ENCODE measurements around the gene DNAI1. TPM values are rescaled to one million over a fixed set of nuclear protein-coding genes. Genes with fewer than 3 reads are reported as not detected.
A peak's percentile ranks its signal among the peaks of the same experiment; 100 is the strongest.

DNAI1 gene
- total RNA-seq, 2 donors from 2014 or later: 0.61 TPM; not detected in 1

DNA sequence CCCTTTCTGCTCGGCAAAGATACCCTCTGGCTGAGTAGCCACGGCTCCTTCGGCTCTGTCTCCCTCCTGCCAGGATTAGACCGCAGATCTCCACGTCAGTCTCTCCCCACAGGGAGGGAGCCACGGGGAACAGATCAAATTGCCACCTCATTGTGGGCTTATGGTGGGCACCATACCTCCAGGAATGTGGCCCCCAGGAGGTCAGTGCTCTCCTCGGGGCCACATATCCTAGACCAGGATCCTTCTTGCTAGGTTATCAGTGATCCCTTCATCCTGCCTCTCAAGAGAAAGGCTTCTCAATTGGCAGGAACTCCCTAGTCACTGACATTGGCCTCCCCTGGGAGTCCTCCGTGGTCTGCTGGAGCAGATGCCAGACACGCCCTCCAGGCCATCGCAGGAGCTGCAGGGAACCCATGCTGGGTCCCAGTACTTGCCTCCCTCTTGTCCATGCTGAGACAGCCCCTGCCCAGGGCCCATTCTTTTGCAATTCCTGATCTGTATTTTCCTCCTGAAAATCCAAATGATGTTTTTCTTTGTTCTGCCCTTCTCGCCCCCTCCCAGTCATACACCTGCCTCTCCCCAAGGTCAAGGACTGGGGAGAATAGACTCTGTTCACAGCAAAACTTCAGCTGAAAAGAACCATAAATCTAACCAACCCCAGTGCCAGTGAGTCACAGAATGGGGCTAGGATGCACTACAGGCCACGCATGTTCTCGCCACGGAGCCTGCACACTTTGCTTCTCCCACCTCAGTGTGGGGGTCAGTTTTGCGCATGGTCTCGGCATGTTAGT, 95.8 kb downstream of the DNAI1 start:
- Mint-ChIP-seq H3K36me3 (no peaks in the 10 kb centered on the region), H3K9me3 (no peaks in the 10 kb centered on the region), H3K27ac (peak overlapping the region in 1 of 2 donors; percentile 26)
- ATAC-seq (no peak), DNase-seq (ENCODE audit: low spot score in 2 of 2) (no peak)

DNA sequence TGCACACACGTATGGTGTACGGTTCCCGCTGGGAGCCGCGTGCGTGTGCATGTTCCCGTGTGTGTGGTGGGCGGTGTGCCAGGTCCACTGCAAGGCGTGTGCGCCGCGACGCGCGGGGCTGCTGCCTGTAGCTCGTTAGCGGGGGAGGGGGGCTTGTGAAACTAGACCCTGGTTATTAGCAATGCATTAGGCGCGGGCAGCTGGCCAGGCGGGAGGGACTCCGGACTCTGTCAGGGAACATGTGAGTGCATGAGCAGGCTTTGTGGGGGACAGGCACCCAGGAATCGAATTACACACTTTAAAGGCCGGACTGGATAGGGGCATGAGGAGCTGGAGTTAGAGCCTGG, 96.4 kb downstream of the DNAI1 start:
- Mint-ChIP-seq H3K9me3 (no peaks in the 10 kb centered on the region), H3K27ac (peak overlapping the region in 1 of 2 donors; percentile 26), H3K36me3 (no peaks in the 10 kb centered on the region)
- DNase-seq (ENCODE audit: low spot score in 2 of 2): no peak
- no peak for ATAC-seq

DNA sequence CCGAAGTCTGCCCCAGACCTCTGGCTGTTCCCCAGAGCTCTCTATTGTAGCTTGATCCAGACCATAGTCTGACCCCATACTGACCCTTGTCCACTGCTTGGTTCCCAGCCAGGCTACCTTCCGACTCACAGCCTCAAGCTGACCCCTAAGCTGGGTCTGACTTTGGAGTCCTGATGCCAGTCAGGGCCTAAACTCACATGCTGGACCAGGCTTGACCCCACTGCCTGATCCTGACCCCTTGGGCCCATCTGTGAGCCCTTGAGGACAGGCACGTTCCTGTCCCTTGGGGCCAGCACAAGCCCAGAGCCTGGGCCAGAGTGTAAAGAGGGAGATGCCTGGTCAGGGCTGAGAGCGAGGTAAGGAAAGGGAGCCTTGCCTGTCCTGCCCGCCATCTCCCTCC, 96.9 kb downstream of the DNAI1 start:
- DNase-seq (ENCODE audit: low spot score in 2 of 2): no peak
- no peak overlapping the region for H3K27ac Mint-ChIP-seq
- ATAC-seq: no peak
- H3K9me3 Mint-ChIP-seq: no peaks in the 10 kb centered on the region
- no peaks in the 10 kb centered on the region for H3K36me3 Mint-ChIP-seq

DNA sequence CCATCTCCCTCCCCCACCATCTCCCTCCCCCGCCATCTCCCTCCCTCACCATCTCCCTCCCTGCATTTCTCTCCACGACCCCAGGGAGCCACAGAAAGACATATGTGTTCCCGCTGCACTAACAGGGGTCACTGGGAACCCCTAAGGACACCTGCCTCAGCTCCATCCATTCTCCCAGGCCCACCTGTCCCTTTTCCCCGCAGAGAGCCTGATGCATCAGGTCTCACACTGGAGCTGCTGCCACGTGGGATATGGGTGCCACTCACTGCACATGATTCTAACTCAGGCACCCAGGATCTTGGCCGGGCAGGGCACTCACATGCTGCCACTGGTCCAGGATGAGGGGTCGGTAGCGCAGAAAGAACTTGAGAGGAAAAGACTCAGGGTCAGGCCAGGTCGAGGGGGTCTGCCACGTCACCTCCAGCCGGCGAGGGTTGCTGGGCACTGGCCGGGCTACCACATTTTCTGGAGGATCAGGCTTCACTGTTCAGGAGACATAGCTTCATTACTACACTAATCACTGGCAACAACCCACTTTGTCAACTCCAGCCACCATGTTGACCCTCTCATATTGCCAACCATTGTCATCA, 97.4 kb downstream of the DNAI1 start:
- no peak overlapping the region for H3K27ac Mint-ChIP-seq
- ATAC-seq: no peak
- no peaks in the 10 kb centered on the region for H3K9me3 Mint-ChIP-seq
- no peak for DNase-seq (ENCODE audit: low spot score in 2 of 2)
- H3K36me3 Mint-ChIP-seq: no peaks in the 10 kb centered on the region

DNA sequence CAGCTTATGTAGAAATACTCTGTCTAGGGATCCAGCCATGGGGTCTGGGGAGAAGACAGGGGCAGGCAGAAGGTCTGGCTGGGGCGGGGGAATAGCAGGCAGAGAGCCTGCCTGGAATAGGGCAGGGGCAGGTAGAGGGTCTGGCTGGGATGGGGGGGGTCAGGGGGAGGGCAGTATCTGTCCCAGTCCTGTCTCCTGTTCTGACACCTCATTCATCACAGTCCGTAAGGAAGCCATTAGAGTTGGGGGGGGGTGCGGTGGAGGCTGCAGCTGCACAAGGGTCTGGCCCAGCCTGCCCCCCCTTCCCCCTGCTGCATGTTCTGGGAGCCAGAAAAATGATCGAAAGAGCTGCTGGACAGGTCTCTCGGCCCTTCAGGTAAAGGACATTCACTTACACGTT, 98.3 kb downstream of the DNAI1 start:
- ATAC-seq (no peak), DNase-seq (ENCODE audit: low spot score in 2 of 2) (no peak)
- no peaks in the 10 kb centered on the region for H3K36me3 Mint-ChIP-seq
- H3K27ac Mint-ChIP-seq: no peak overlapping the region
- H3K9me3 Mint-ChIP-seq: no peaks in the 10 kb centered on the region

DNA sequence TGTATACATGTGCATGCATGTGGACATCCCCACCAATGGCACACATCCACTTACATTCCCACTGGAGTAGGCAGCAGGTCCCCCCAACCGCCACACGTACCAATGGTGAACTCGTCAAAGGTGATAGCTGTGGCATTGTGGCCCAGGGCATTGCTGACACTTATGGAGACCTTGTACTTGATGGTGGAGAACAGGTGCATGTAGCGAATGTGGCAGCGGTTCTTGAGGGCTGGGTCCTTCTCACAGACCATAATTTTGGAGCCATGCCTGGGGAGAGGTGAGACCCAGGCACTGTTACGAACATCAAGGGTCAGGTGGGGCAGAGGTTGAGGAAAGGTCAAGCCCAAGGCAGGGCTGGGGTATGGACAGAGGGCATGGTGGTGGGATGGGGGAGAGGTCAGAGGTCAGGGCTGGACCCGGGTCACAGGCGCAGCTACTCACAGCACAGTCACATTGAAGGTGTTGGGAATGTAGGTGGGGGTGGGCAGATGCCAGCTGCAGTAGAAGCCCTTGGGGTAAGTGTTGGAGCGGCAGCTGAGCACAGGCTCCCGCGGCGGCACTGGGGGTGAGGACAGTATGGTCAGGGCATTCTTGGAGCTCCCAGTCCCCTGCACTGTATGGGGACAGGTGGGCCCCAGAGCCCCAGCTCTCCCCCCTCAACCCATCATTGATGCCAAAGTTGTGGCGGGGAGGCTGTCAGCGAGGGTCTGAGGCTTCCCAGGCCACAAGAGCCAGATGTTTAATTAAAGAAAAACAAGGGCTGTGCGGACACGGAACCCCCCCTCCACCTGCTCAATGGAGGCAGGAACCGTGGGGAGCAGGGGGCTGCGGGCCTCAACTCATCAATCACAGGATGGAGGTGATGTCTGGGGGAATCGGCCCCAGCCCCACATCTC, 99.1 kb downstream of the DNAI1 start:
- Mint-ChIP-seq H3K36me3 (no peaks in the 10 kb centered on the region), H3K27ac (no peak overlapping the region), H3K9me3 (no peaks in the 10 kb centered on the region)
- ATAC-seq (no peak), DNase-seq (ENCODE audit: low spot score in 2 of 2) (no peak)

DNA sequence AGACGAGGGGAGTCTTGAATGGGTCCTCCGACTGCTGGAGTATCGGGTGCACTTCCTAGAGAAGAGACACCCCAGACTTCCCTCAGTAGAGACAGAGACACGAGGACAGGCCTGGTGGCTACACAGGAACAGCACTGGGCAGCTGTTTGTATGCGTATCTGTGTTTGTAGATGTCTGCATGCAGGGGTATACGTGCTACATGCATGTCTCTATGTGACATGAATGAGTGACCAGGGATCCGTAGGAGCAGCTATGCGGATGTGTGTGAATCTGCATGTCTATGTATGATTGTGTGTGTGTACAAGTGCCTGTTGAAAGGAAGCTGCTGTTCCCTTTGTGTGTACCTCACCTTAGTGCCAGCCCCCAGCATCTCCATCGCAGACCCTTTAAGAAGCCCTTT, 99.8 kb downstream of the DNAI1 start:
- DNase-seq (ENCODE audit: low spot score in 2 of 2) (no peak), ATAC-seq (no peak)
- Mint-ChIP-seq H3K27ac (no peak overlapping the region), H3K9me3 (no peaks in the 10 kb centered on the region), H3K36me3 (no peaks in the 10 kb centered on the region)

DNA sequence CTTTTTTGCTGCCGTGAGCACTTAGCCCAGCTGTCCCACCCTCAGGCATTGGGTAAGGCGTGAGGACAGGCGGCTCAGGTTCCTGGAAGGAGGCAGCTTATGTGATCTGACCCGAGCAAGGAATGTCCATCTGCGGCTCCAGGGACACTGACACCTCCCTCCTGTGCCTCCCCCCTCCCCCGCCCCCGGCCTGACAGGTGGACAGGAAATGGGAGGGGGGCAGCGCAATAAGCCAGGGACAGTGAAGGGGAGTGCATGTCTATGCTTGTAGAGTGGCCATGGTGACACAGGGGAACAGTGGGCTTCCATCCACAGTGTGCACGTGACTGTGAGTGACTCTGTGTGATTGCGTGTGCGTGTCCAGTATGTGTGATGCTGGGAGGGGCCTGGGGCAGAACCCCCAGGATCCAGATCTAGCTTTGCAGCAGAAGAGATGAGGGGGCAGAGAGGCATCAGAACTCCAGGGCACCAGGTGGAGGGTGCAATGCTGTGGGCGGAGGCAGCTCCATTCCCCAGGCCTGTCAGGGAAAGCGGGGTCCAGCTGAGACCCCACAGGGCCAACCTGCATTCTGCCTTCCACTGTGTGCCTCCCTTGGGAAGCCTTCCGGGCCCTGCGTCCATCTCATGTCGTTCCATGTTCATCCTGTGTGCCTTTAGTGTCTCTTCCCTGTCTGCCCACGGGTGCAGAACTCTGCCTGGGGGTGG, 100.5 kb downstream of the DNAI1 start:
- Mint-ChIP-seq H3K9me3 (no peaks in the 10 kb centered on the region), H3K36me3 (no peaks in the 10 kb centered on the region), H3K27ac (no peak overlapping the region)
- ATAC-seq (no peak), DNase-seq (ENCODE audit: low spot score in 2 of 2) (no peak)

DNA sequence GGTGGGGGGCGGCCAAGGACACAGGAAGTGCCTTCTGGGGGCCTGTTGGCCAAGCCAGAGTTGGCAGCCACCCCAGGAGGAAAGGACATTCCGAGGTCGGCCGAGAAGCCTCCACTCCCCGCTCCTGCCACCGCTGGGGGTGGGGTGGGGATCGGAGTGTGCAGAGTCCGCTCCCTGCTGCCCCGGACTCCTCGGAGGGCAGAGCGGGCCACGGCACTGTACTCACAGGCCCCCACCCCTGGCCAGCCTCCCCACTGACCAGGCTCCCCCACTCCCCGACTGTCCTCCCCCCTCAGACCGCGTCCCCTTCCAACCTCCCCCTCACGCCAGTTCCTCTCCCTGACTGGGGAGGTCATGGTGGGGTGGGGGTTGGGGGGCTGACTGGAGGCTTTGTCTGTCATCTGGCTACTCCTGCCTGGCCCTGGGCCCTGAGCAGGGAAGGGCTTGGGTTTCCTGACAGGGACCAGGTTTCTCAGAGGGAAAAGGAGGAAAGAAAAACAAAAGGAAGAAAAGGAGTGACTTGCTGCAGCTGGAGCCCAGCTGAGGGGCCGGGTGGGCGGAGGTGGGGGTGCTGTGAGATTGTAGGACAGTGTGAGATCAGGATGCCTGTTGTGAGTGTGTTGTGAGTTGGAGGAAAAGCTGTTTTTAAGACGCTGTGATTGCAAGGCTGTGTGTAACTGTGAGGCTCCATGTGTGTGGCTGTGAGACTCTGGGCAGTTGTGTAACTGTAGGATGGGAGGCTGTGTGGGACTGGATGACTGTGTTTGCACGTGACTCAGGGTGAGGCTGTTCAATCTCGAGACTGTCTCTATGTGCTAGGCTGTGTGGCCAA, 101.2 kb downstream of the DNAI1 start:
- ATAC-seq: peak; percentile 36 to 44
- no peak for DNase-seq (ENCODE audit: low spot score in 2 of 2)
- no peak overlapping the region for H3K27ac Mint-ChIP-seq
- H3K9me3 Mint-ChIP-seq: no peaks in the 10 kb centered on the region
- no peaks in the 10 kb centered on the region for H3K36me3 Mint-ChIP-seq

DNA sequence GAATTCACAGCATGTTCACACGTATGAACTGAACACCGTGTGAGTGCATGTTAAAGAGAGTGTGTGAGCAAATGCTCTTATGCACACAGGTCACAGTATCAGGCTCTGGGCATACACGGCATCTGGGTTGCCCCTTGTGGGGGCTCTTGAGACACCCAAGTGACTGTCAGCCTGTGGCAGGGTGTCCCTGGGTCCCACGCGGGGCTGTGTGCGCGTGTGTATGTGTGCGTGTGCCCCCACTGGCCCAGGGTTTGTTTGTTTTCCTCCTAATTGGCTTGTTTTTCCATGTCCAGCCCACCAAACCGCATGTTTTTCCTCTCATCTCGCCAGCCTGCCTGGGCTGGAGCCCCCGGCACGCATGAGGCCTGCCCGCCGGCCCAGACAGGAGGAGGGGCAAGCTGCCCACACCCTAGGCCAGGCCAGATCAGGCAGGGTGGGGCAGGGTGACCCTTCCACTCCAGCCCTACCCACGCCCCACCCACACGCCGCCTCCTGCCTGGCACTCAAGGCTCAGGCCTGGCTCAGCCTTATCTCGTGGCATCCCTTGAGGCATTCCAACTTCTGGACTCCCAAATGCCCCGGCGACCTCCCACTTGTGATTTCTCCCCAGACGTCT, 102.1 kb downstream of the DNAI1 start:
- no peak for ATAC-seq
- Mint-ChIP-seq H3K27ac (no peak overlapping the region), H3K36me3 (no peaks in the 10 kb centered on the region), H3K9me3 (no peaks in the 10 kb centered on the region)
- DNase-seq (ENCODE audit: low spot score in 2 of 2): no peak

DNA sequence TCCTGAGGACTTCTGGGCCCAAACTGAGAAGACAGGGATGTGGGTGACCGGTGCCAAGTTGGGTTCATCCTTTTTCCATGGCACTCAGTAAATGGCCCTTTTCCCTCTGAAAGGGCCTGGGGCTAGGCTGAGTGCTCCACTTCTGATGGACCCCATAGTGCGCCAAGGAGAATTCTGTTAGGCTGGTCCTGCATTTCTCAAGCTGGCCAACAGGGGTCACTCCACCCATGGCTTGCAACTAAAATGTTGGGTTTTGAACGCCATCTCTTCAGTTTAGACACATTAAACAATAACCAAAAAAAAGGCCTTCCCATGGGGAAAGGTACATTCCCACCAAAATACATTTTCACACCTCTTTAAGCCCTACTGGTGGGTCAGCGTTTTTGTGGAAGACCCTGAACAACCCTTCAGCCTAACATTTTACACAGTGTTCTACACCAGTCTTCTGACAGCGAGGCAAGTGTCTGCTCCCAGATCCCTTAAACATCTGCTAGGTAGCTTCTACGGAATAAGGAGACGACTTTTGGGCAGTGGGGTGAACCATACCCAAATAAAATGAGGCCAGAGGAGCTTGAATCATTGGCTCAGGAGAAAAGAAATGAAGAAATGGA, 103.6 kb downstream of the DNAI1 start:
- no peaks in the 10 kb centered on the region for H3K36me3 Mint-ChIP-seq
- H3K9me3 Mint-ChIP-seq: no peaks in the 10 kb centered on the region
- no peak overlapping the region for H3K27ac Mint-ChIP-seq
- ATAC-seq (no peak), DNase-seq (ENCODE audit: low spot score in 2 of 2) (peak in 1 of 2 donors; percentile 64)

DNA sequence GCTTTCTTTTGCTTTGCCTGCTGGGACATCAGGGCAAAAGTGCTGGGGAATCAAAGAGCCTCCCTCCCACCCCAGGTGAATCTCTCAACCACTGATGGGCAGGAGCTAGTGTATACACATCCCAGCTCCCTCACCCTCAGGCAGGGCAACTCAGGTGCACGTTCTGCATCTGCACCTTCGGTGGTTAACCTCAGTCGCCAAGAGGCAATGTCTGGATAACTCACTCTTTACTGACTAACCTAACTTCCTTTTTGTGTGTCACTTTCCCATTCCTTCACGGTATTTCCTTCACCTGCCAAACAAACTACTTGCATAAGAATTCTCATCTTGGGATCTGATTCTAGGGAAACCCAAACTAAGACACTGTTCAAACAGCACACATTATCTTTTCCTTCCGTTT, 104.7 kb downstream of the DNAI1 start:
- DNase-seq (ENCODE audit: low spot score in 2 of 2): no peak
- Mint-ChIP-seq H3K27ac (no peak overlapping the region), H3K9me3 (no peaks in the 10 kb centered on the region), H3K36me3 (no peaks in the 10 kb centered on the region)
- no peak for ATAC-seq

DNA sequence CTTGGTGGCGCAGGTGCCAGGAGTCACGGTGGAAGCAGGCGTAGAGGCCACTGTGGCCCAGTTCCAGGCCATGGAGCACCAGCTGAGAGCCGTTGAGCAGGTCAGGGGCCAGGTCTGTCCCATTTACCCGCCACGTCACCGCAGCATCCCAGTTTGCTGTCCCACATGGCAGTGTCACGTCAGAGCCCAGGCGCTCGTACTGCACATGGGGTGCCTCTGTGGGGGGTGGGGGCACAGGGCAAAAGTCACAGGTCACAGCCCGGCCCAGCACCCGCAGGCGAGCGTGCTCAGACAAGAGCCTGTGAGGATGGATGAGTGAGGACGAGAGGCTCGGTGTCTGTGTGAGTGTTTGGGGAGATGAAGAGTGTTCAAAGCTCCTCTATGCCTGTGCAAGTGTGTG, 106.0 kb downstream of the DNAI1 start:
- DNase-seq (ENCODE audit: low spot score in 2 of 2) (no peak), ATAC-seq (no peak)
- no peak overlapping the region for H3K27ac Mint-ChIP-seq
- H3K36me3 Mint-ChIP-seq: no peaks in the 10 kb centered on the region
- no peaks in the 10 kb centered on the region for H3K9me3 Mint-ChIP-seq

DNA sequence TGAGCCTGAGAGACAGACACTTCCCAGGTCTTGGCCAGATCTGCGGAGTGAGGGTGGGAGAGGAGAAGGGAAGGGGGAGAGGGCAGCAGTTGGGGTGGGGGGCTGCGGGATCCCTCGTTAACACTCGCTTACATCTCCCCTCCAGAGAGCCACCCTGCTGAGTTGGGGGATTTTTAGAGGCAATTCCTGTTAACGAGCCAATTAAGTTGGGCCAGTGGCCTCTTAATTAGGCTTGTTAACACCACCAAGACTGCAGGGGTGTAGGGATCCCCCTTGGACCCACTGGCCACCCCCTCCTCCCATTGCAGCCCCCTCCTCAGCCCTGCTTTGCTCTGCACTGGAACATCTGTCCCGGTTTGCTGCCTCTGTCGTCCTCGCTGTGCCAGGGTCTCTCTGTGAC, 107.3 kb downstream of the DNAI1 start:
- ATAC-seq (no peak), DNase-seq (ENCODE audit: low spot score in 2 of 2) (no peak)
- Mint-ChIP-seq H3K36me3 (no peaks in the 10 kb centered on the region), H3K9me3 (no peaks in the 10 kb centered on the region), H3K27ac (no peak overlapping the region)

DNA sequence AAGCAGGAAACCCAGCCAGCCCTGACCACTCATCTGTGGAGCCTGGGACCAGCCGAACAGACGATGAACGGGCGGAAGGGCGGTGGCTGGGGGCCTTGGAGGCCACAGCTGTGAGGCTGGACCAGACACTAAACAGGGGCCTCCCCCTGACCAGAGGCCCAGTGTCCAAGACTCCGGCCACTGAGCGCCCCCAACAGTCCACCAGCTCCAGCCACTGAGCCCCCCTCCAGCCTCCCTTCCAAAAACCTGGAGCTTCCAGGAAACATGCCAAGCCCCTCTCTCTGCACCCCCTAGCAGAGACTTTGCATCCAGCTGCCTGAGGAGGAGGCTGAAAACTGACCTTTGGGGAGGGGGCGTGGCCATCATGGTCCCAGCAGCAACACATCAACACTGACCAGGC, 107.7 kb downstream of the DNAI1 start:
- ATAC-seq: no peak
- no peaks in the 10 kb centered on the region for H3K9me3 Mint-ChIP-seq
- no peak for DNase-seq (ENCODE audit: low spot score in 2 of 2)
- H3K36me3 Mint-ChIP-seq: no peaks in the 10 kb centered on the region
- no peak overlapping the region for H3K27ac Mint-ChIP-seq
